HG03442 (cell line): Measurements from ENCODE around the gene PTPRT.
"Not testable (repeated sequence)": the region's sequence is repeated elsewhere in the genome, so short reads cannot be mapped to it uniquely, and the experiment has no call there.

ENCODE experiments used
- ATAC-seq: cut with Tn5 transposase; IDR thresholded peaks from one replicate; pipeline ENCODE4 v1.9.1; 2021; ENCODE audit warnings: mild to moderate bottlenecking, moderate library complexity; ENCODE audit not compliant: unreplicated experiment

Gene PTPRT

DNA sequence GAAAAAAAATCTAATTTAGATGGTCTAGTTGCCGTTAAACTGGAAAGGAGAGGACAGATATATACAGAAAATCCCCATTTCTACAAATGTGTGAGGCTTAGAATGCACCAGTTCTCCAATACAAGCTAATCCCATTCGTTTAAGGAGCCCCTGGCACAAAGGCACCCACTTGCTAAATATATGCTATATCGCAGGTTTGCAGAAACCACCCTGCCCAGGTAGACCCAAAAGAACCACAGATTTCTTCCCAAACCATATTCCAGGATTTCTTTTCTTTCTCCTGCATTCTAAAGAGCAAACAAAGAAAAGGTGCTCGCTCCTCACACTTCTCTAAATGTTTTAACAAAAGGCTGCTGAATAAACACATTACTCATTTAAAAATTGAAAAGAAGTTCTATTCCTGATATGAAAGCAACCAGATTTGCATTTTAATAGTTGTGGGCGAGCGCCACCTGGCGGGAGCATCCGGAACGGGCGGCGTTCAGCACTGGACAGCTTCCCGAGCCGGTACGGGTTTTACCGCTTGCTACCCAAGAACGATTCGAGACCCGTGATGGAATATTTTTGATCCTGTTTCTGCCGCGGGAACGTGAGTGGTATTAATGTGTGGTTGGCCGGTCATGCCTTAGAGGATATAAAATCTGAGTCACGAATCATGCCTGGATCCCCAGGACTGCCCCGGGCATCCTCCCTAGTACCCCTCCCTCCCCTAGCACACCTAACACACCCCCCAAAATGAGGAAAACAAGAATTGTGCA lies 2.1 kb downstream of the PTPRT start:
- ATAC-seq = no peak

DNA sequence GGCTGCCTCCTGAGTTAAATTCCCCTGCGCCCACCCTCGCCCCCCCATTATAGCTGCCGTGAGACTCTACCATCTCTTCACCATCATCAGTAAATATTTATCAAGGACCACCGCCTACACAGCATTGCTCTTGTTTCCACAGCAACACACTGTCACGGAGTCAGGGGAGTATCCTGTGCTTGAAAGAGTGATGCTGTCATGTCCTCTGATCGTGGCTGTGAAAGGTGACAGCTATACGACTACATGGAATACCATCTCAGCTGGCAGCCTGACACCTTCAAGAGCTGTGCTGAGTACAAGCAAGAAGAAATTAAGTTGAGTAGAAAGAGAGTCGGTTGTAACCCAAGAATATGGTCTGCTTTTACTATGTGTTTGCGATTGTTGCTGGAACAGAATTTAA lies 3.4 kb downstream of the PTPRT start:
- no peak for ATAC-seq

DNA sequence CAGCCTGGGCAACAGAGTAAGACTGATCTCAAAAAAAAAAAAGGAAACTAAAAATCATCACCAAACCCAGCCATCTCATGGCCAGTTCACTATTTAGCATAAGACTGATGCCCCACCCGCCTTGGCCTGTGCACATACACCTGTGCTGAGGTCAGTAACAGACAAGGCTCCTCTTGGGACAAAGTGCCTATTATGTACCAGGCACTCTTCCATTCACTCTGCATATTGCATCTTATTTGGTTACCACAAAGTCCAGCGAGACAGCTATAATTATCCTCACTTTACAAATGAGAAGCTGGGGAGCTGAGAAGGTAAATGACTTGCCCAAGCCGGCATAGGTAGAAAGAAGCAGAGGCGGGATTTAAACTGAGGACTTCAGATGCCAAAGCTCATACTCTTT lies 3.8 kb downstream of the PTPRT start:
- ATAC-seq = no peak

DNA sequence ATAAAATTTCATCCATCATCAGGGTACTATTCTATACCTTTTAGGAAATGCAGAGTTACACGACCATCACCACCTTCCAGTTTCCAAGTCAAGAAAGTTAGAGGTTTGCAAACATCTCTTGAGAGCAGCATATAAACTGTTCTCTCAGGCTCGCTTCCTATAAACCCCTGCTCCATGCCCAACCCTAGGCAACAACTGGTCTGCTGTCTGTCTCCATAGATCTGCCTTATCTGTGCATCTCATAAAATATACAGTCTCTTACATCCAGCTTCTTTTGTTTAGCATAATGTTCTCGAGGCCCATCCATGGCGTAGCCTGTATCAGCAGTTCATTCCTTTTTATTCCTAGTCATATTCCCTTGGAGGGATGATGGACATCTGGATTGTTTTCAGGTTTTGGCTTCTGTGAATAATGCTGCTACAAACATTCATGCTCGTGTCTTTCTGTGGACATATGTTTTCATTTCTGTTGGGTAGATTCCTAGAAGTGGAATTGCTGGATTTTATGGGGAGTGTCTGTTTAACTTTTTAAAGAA lies 6.1 kb downstream of the PTPRT start:
- no peak for ATAC-seq

DNA sequence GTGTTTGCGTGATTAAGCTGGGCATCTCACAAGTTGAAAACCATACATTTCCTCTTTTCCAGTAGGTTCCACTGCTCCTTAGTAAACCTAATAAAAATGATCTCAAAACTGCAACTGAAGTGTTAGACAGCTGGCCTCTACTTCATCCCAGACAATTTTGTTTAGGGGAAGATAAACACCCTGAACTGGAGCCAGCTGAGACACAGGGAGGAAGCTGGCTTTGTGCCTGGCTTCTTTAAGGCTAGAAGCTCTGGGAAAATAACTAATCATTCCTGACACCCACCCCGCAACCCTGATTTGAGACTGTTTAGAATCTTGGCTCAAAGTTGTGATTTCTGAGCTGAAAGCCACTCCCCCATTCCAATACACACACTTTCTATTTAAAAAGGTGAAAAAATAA lies 11.6 kb downstream of the PTPRT start:
- ATAC-seq = no peak

DNA sequence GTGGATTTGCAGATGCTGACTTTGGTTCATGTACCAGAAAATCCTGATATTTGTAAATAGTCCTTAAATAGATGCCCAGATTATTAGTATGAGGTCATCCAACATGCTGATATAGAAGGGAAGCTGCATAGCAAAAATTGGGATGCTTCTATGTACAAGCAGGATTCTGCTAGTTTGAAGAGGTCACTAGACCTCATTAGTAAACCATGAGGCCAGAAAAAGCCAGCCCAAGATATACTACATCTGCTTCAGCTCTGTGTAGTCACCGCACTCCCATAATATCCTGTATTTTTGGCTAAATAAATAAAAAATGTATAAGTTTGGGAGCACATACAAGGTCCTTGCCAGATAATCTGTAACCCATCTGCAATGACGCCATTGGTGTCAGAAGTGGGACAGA lies 13.0 kb downstream of the PTPRT start:
- ATAC-seq = no peak

DNA sequence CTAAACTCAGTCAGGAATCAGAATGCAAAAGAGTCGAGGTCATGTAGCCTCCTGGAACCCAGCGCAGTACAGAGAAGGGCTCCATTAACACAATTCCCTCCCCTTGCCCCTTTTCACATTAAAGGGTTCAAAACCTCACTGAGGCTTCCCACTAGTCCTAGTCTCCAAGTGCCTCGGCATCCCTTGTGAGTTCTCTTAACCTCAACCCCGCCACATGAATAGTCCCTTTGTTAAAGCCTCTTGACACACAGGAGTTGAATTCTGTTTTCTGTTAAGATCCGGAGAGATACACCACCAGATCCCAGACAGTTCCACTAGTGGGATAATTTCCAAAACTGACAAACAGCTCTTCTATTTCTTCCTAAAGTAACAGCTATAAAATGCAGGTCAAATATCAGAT lies 17.8 kb downstream of the PTPRT start:
- no peak for ATAC-seq

DNA sequence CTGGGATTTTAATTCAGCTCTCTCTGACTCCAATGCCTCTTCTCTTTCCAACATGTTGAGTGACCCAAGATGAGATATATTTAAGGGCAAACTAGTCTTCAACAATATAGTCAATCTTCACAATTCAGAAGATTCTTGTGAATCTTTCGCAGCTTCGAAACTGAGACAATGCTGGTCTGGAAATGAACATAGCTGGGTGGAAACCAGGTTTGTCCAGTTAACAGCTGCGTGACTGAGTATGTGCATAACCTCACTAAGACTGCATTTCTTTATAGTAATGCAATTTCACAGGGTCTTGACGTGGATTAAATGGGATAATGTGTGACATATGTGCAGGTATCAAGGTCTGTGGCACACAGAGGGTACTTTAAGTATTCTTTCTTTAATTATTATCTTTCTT lies 18.9 kb downstream of the PTPRT start:
- ATAC-seq = no peak

DNA sequence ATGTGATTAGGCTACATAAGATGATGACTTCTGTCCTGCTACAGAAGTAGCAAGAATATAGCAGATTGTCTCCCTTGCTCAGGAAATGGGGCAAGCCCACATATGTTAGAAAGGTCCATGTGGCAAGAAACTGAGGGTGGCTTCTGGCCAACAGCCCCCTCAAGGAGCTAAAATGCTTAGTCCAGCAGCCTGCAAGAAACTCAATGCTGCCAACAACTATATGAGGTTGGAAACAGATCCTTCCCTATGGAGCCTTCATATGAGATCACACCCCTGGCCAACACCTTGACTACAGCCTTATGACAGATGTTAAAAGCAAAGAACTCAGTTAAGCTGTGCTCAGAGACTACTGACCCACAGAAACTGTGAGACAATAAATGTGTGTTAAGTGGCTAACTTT lies 22.1 kb downstream of the PTPRT start:
- no peak for ATAC-seq

DNA sequence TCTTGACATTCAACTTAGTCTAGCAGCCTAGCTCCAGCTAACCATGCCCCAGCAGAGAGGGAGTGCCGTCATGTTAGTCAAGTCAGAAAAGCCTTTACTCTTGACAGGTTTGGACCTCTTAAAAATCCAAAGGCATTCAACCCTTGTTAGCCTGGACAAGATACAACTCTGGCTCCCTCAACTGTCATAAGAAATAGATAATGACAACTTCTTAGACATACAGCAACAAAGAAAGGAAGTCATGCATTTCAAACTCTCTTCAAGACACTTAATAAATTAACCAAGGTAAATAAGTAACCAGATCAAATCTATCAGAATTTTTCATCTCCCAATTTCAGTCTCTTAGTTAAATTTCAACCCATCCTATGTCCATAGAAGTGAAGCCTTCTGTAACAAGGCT lies 22.7 kb downstream of the PTPRT start:
- ATAC-seq = no peak

DNA sequence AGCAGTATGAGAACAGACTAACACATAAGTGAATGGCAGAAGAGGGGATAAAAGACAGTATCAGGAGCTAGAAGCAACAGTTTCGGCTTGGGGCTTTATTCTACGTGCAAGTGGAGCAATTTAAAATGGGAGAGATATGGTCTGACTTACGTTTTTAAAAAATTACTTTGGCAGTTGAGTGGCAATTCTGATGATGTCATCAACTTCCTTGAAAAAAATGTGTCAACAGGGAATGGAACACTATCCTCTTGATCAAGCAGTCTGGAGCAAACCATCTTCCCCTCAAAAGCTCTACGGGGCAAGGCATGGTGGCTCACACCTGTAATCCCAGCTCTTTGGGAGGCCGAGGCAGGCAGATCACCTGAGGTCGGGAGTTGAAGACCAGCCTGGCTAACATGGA lies 24.1 kb downstream of the PTPRT start:
- ATAC-seq = no peak

DNA sequence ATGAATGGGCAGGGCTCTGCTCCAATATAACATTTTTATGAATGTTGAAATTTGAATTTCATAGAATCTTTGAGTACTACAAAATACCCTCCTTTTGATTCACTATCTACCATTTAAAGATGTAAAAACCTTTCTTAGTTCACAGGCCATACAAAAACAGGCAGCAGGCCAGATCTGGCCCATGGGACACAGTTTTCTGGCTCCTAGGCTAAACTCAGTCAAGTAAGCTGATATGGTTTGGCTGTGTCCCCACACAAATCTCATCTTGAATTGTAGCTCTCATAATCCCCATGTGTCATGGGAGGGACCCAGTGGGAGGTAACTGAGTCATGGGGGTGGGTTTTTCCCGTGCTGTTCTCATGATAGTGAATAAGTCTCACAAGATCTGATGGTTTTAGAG lies 25.0 kb downstream of the PTPRT start:
- ATAC-seq = not testable (repeated sequence)

DNA sequence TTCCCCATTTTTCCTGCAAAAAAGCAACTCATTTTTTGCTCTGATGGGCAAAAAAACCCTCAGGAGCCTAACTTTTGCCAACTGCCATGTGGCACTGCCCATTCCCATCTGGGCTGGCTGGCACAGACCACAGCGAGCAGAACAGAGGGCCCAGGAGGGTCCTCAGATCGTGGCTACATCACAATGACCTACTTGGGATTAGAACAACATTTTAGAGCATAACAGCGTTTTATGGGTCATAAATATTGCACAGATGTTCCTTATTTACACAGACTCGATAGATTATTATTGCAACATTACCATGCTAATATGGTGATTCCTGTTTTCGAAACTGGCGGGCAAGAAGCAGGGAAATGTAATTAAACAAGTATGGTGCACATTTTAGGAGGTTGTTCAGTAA lies 28.0 kb downstream of the PTPRT start:
- no peak for ATAC-seq

DNA sequence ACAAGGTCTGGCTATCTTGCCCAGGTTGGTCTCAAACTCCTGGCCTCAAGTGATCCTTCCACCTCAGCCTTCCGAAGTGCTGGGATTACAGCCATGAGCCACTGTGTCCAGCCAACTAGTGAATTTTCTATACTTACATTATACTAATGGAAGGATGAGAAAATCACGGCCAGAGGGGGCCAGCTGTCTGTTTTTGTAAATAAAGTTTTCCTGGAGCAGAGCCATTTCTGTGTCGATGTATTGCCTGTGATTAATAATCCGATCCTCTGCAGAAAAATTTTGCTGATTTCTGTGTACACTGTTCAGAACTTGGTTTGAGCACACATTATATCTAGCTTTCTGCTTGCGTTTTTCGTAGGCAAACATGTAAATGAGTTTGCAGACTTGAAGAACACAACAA lies 28.8 kb downstream of the PTPRT start:
- no peak for ATAC-seq

DNA sequence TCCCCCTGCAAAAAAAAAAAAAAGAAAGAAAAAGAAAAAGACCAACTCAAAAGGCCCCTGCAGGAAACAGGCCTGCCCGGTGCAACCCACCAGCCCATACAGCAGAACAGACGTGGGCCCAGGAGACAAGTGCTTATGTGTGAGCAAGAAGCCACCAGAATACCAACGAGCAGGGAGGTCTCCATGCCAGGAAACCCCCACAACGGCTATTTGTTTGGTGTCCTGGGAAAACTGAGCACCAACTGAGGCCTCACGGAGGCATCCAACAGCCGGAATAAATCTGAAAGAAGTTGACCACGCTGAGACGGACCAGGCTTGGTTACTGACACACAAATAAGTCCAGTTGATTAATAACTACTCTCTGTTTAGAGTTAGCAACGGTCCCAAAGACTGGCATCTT lies 29.7 kb downstream of the PTPRT start:
- ATAC-seq = no peak

DNA sequence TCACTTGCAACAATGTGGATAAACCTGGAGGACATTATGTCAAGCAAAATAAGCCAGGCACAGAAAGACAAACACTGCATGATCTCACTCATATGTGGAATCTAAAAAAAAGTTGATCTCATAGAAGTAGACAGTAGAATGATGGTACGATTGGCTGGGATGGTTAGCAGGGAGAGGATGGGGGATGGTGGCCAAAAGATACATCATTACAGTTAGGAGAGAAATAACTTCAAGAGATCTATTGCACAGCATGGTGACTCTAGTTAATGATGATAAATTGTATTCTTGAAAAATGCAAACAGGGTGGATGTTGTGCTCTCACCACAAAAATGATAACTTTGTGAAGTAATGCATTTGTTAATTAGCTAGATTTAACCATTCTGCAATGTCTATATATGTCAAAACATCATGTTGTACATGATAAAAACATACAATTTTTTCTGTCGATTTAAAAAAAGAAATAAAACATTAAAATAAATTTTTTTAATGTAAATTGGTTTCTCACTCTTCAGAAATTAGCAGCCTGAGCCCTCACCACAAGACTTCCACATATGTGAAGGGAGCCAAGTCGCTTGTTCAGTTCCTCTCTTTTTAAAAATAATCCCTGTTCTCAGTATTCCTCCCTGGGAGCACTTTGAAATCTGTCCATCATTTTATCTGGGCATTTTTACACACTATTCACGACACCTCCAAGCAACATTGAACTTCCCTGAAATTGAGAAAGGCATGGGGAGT lies 34.2 kb downstream of the PTPRT start:
- no peak for ATAC-seq

DNA sequence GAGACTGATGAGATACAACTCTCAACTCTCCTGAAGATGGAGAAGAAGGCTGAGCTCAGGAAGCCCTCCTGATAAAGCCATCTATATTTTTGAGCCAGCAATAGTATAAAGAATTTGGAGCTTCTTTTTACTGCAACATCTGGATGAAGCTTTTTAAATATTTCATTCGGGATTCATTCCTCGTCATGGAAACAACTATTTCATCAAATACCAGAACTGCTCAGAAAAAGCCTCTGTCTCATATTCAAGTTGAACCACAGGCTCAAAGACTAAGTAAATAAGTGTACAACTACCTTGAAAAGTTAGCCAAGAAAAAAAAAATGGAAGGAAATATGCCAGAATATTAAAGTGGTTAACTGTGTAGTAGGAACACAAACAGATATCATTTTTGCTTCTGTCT lies 37.8 kb downstream of the PTPRT start:
- no peak for ATAC-seq

DNA sequence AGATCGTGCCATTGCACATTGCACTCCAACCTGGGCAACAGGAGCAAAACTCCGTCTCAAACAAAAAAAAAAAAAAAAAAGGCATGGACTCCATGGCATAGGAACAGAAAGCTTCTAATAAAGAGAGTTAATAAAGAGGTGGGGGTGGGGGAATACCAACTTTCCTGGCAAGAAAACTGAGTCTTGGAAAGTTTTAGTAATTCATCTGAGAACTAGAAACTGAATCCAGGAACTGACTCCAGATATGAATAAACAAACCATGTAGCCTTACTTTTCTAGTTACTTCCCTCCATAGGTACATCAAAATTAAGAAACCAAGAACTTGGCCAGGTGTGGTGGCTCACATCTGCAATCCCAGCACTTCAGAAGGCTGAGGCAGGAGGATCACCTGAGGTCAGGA lies 38.5 kb downstream of the PTPRT start:
- ATAC-seq = no peak

DNA sequence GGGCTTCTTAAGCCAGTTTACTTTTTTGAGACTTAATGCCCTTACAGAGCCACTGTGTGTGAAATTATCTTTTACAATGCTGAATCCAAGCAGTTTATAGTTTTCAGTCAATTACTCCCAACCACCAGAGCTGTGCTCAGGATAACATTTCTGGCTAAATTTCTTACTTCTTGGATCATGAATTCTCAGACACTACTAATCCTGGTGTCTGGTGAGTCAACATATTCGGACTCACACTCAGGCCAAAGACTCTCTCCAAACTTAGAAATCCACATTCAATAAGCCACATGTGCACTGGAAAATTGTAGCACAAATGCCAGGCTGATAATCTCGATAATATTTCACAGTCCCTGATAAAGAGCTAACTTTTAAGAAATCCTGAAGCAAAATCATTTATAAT lies 49.0 kb downstream of the PTPRT start:
- no peak for ATAC-seq

DNA sequence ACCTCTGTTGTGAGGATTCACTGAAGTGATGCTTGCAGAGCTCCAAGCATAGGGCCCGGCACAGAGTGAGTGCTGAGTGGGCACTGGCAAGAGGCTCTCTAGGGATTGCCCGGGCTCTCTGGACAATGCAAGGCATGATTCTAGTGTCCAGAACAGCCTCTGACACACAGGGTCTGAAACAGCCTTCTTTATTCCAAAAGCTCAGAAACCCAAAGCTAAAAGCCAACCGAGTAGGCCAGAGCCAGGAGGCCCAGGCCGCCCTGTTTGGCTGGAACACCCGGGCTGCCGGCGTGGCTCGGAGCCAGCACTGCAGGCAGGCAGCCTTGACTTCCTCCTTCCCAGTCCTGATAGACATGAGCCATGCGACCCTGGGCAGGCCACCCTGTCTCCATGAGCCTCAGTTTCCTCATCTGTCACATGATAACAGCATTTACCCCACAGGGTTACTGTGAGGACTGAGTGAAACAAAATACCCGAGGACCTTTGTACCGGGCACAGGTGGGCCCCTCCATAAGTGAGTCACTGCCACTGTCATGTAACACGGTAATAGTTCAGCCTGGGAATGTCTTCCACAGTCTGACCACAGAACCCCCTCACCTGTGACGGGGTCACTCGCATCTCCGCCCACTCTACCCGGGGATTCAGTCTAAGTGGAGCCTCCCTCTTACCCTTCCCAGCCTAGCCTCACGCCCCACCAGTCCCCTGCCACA lies 51.5 kb downstream of the PTPRT start:
- no peak for ATAC-seq

DNA sequence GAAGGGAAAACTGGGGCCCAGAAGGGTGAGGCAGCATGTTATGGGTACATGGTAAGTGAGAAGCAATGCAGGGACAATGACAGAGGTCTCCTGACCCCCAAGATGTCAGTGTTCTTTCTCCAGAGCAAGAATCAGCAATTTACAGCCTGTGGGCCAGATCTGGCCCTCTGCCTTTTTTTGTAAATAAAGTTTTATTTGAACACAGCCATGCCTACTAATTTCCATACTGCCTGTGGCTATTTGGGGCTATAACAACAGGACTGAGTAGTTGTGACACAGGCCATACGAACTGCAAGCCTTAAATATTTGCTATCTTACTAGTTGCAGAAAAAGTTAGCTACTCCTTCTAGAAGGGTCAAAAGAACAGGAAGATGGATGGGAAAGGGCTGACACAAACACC lies 52.5 kb downstream of the PTPRT start:
- ATAC-seq = no peak

DNA sequence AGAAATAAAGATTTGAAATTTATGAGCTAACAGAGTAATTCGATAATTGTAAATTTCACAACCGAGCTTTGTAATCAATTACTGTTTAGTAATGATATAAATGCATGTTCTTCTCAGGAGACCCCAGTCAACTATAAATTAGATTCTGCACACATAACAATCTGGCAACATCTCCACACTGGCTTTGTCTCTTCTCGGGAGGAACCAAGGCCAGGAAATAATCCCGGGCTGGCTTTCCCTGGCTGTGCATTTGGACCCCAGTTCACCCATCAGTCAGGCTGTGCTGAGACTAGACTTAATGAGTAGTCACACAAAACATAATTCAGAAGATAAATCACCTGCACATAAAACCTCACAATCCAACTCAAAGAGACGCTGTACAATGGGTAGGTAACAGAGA lies 65.5 kb downstream of the PTPRT start:
- no peak for ATAC-seq
